GM23338 (cell line): ENCODE results near the gene SPX. TPM values are rescaled to one million over a fixed set of nuclear protein-coding genes. Genes with fewer than 3 reads are reported as not detected.
A peak's percentile ranks its signal among the peaks of the same experiment; 100 is the strongest.

ENCODE experiments used
- ATAC-seq: fragments of 200-7000 bp; cut with Tn5 transposase; 3 replicates; pipeline ENCODE4 v1.9.1; 2020
- DNase-seq: peaks from one replicate; pipeline ENCODE4 v3.0.0-alpha.2; 2015; ENCODE audit warnings: low spot score
- H2AFZ ChIP-seq: fragments of 200-600 bp; sonication (generic); 2 replicates; pipeline ENCODE4 v1.8.0; 2016; ENCODE audit warnings: antibody characterized with exemption, mild to moderate bottlenecking, moderate library complexity
- H3F3A ChIP-seq: fragments of 200-600 bp; sonication (generic); replicated peaks from 2 replicates; pipeline ENCODE4 v1.8.0; 2017; ENCODE audit warnings: antibody characterized with exemption, mixed run types, low read depth
- H3K27ac ChIP-seq: fragments of 200-600 bp; sonication (generic); 2 replicates; pipeline ENCODE4 v1.6.1; 2016; ENCODE audit warnings: low read depth
- H3K27me3 ChIP-seq: fragments of 200-600 bp; sonication (generic); 2 replicates; pipeline ENCODE4 v1.8.0; 2016; ENCODE audit warnings: mild to moderate bottlenecking, mixed run types, moderate library complexity; ENCODE audit not compliant: insufficient read depth
- H3K36me3 ChIP-seq: fragments of 200-600 bp; sonication (generic); 2 replicates; pipeline ENCODE4 v1.8.0; 2016; ENCODE audit warnings: mild to moderate bottlenecking; ENCODE audit not compliant: insufficient read depth
- H3K4me1 ChIP-seq: fragments of 200-600 bp; sonication (generic); 2 replicates; pipeline ENCODE4 v1.8.0; 2016; ENCODE audit warnings: mild to moderate bottlenecking, moderate library complexity; ENCODE audit not compliant: insufficient read depth
- H3K4me2 ChIP-seq: fragments of 200-600 bp; sonication (generic); 2 replicates; pipeline ENCODE4 v1.7.1; 2017; ENCODE audit warnings: mixed run types
- H3K4me3 ChIP-seq: fragments of 200-600 bp; sonication (generic); 2 replicates; pipeline ENCODE4 v1.6.1; 2016; ENCODE audit warnings: mixed run types
- H3K79me2 ChIP-seq: fragments of 200-600 bp; sonication (generic); replicated peaks from 2 replicates; pipeline ENCODE4 v1.8.0; 2017; ENCODE audit warnings: mild to moderate bottlenecking; ENCODE audit not compliant: insufficient read depth
- H3K9me2 ChIP-seq: fragments of 200-600 bp; sonication (generic); 2 replicates; pipeline ENCODE4 v1.8.0; 2017; ENCODE audit not compliant: insufficient read depth
- H4K20me1 ChIP-seq: fragments of 200-600 bp; sonication (generic); replicated peaks from 2 replicates; pipeline ENCODE4 v1.8.0; 2017; ENCODE audit warnings: mild to moderate bottlenecking; ENCODE audit not compliant: insufficient read depth
- H3K27ac Mint-ChIP-seq: 2 replicates; pipeline ENCODE4 v1.8.0; 2020; ENCODE audit warnings: inconsistent platforms, mild to moderate bottlenecking, moderate library complexity, mixed read lengths
- H3K27me3 Mint-ChIP-seq: 3 replicates; pipeline ENCODE4 v1.8.0; 2022; ENCODE audit warnings: low read depth, mild to moderate bottlenecking, moderate library complexity, mixed read lengths, inconsistent platforms; ENCODE audit not compliant: insufficient read depth, poor library complexity
- H3K36me3 Mint-ChIP-seq: 3 replicates; pipeline ENCODE4 v1.8.0; 2021; ENCODE audit warnings: low read depth, mild to moderate bottlenecking, inconsistent platforms, moderate library complexity, mixed read lengths
- H3K4me1 Mint-ChIP-seq: 3 replicates; pipeline ENCODE4 v1.8.0; 2020; ENCODE audit warnings: mild to moderate bottlenecking, inconsistent platforms, mixed read lengths
- H3K4me3 Mint-ChIP-seq: 3 replicates; pipeline ENCODE4 v1.8.0; 2021; ENCODE audit warnings: moderate library complexity, mild to moderate bottlenecking, inconsistent platforms, mixed read lengths
- H3K9me3 Mint-ChIP-seq: 3 replicates; pipeline ENCODE4 v1.8.0; 2020; ENCODE audit warnings: moderate library complexity, mild to moderate bottlenecking, inconsistent platforms, mixed read lengths
- CREB1 ChIP-seq: fragments of 250-450 bp; sonication (Bioruptor Pico); IDR thresholded peaks from 2 replicates; pipeline ENCODE4 v1.5.0; 2020; ENCODE audit warnings: low read depth, mild to moderate bottlenecking, moderate library complexity
- EZH2 ChIP-seq: fragments of 200-600 bp; sonication (generic); IDR thresholded peaks from one replicate; pipeline ENCODE4 v1.8.0; 2017; ENCODE audit warnings: antibody characterized with exemption, mild to moderate bottlenecking, low read depth; ENCODE audit not compliant: unreplicated experiment
- EZH2phosphoT487 ChIP-seq: fragments of 200-600 bp; sonication (generic); IDR thresholded peaks from one replicate; pipeline ENCODE4 v1.8.1; 2018; ENCODE audit warnings: antibody characterized with exemption; ENCODE audit not compliant: unreplicated experiment
- JUNB ChIP-seq: IDR thresholded peaks from one replicate; pipeline ENCODE4 v1.6.1; 2016; ENCODE audit warnings: antibody characterized with exemption; ENCODE audit not compliant: unreplicated experiment
- NANOG ChIP-seq: IDR thresholded peaks from 2 replicates; pipeline ENCODE4 v1.6.1; 2016; ENCODE audit warnings: antibody characterized with exemption, borderline replicate concordance
- POLR2AphosphoS5 ChIP-seq: IDR thresholded peaks from 2 replicates; pipeline ENCODE4 v1.6.1; 2016; ENCODE audit warnings: antibody characterized with exemption, low read depth
- STAT1 ChIP-seq: IDR thresholded peaks from one replicate; pipeline ENCODE4 v1.6.1; 2016; ENCODE audit warnings: antibody characterized with exemption; ENCODE audit not compliant: unreplicated experiment
- ZNF114 ChIP-seq: fragments of 250-450 bp; sonication (Bioruptor Pico); IDR thresholded peaks from 2 replicates; pipeline ENCODE4 v1.5.0; 2020; ENCODE audit warnings: mild to moderate bottlenecking, moderate library complexity
- ZNF331 ChIP-seq: fragments of 250-450 bp; sonication (Bioruptor Pico); IDR thresholded peaks from 2 replicates; pipeline ENCODE4 v1.5.0; 2020; ENCODE audit warnings: low read depth, mild to moderate bottlenecking, moderate library complexity
- polyA plus RNA-seq: library from polyadenylated mRNA; unstranded; fragments of >200 nt; fragmentation: Nextera tagmentation; extraction: Ambion mirVana; gene quantifications from 2 replicates; pipeline ENCODE4 v1.2.1, GENCODE V29; 2016
- total RNA-seq: library from RNA; depleted of rRNA; stranded (reverse); fragments of >200 nt; shearing (Covaris generic); gene quantifications from 2 replicates; pipeline ENCODE4 v1.2.3, GENCODE V29; 2014
- TF ChIP-seq, protein P1 (sequence below): IDR thresholded peaks from one replicate; pipeline ENCODE4 v1.6.1; 2018; ENCODE audit warnings: antibody characterized with exemption; ENCODE audit not compliant: unreplicated experiment
- TF ChIP-seq, protein P2 (sequence below): IDR thresholded peaks from 2 replicates; pipeline ENCODE4 v1.6.1; 2016; ENCODE audit warnings: antibody characterized with exemption
- TF ChIP-seq, protein P3 (sequence below): fragments of 250-450 bp; sonication (Bioruptor Pico); IDR thresholded peaks from 2 replicates; pipeline ENCODE4 v1.5.0; 2020; ENCODE audit warnings: mild to moderate bottlenecking, moderate library complexity
- TF ChIP-seq, protein P4 (sequence below), 2 experiments: fragments of 200-600 bp in 1 of 2; sonication (generic) in 1 of 2; conservative IDR thresholded peaks; 2 replicates each; pipeline versions ENCODE4 v1.5.1 to v1.6.1; 2016 to 2017; ENCODE audit warnings: antibody characterized with exemption in 2 of 2, low read depth in 2 of 2, mild to moderate bottlenecking in 2 of 2, moderate library complexity in 1 of 2

SPX gene
- total and polyA plus RNA-seq, 2 experiments from 2014 or later = 1.3 TPM

DNA sequence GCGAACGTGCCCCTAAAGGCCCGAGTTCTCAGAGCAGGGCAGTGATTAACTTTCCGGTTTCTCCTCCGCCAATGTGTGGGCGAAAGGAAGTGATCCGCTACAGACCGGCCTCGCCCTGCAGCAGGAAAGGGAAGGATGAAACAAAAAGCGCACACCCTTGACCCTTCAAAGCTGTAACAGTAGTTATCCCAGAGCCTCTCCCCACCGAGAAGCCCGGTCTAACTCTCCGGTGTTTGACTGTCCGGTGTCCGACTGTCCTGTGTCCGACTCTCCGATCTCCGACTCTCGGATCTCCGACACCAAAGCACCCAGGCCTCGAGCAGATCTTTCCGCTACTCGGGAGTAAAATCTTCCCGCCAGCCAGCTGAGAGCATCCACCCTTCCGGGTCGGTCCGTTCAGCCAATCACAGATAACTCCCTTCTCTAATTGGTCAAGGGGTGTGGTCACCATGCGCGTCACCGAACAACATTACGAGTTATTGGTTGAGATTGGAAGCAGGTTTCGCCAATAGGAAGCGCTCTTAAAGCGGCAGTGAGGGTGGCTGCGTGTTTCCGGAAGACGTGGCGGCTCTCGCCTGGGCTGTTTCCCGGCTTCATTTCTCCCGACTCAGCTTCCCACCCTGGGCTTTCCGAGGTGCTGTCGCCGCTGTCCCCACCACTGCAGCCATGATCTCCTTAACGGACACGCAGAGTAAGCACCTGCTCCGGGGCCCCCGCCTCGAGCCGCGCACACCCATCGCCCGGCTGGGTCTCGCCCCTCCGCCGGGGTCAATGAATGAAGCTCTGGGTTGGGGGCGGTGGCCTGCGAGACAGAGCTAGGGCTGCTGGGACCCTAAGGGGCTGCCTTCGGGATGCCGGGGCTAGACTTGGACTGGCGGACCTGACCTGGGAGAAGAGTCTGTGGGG lies 24.6 kb upstream of the SPX start, which contains the start of the genes GOLT1B and RECQL:
Gene GOLT1B (plus strand): TSS at position 532 of the 906 bp plus-strand sequence. CDS start 135 bp downstream, at position 667.
Gene RECQL (minus strand): TSS at position 378 of the 906 bp plus-strand sequence. CDS start 2,065 bp downstream, outside the sequence.
- peak within 1 kb of the TSS; percentile 73 for H3K4me3 ChIP-seq
- Mint-ChIP-seq H3K4me3 (no peak within 1 kb of the TSS), H3K27me3 (no peaks in the 10 kb centered on the region), H3K9me3 (no peaks in the 10 kb centered on the region), H3K36me3 (peaks cover 10% of the 10 kb centered on the region; the same call in 1 of the 3 replicates), H3K27ac (no peak within 1 kb of the TSS), H3K4me1 (peaks cover 6% of the 10 kb centered on the region; the same call in 2 of the 3 replicates)
- H3K79me2 ChIP-seq = peaks cover 60% of the 10 kb centered on the region
- H3K4me1 ChIP-seq = peaks cover 17% of the 10 kb centered on the region
- no peaks in the 10 kb centered on the region for H3K36me3 ChIP-seq
- TF ChIP-seq ZNF114 (no peak), CREB1 (CRISPR knock-in tag) (peak; percentile 89), EZH2 (no peak), EZH2phosphoT487 (no peak), POLR2AphosphoS5 (peak; percentile 59), ZNF331 (CRISPR knock-in tag) (no peak), NANOG (no peak), JUNB (no peak), STAT1 (no peak)
- TF ChIP-seq, protein P1, sequence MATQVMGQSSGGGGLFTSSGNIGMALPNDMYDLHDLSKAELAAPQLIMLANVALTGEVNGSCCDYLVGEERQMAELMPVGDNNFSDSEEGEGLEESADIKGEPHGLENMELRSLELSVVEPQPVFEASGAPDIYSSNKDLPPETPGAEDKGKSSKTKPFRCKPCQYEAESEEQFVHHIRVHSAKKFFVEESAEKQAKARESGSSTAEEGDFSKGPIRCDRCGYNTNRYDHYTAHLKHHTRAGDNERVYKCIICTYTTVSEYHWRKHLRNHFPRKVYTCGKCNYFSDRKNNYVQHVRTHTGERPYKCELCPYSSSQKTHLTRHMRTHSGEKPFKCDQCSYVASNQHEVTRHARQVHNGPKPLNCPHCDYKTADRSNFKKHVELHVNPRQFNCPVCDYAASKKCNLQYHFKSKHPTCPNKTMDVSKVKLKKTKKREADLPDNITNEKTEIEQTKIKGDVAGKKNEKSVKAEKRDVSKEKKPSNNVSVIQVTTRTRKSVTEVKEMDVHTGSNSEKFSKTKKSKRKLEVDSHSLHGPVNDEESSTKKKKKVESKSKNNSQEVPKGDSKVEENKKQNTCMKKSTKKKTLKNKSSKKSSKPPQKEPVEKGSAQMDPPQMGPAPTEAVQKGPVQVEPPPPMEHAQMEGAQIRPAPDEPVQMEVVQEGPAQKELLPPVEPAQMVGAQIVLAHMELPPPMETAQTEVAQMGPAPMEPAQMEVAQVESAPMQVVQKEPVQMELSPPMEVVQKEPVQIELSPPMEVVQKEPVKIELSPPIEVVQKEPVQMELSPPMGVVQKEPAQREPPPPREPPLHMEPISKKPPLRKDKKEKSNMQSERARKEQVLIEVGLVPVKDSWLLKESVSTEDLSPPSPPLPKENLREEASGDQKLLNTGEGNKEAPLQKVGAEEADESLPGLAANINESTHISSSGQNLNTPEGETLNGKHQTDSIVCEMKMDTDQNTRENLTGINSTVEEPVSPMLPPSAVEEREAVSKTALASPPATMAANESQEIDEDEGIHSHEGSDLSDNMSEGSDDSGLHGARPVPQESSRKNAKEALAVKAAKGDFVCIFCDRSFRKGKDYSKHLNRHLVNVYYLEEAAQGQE = no peak
- TF ChIP-seq, protein P2, sequence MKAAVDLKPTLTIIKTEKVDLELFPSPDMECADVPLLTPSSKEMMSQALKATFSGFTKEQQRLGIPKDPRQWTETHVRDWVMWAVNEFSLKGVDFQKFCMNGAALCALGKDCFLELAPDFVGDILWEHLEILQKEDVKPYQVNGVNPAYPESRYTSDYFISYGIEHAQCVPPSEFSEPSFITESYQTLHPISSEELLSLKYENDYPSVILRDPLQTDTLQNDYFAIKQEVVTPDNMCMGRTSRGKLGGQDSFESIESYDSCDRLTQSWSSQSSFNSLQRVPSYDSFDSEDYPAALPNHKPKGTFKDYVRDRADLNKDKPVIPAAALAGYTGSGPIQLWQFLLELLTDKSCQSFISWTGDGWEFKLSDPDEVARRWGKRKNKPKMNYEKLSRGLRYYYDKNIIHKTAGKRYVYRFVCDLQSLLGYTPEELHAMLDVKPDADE = peak; percentile 42
- TF ChIP-seq, protein P3, sequence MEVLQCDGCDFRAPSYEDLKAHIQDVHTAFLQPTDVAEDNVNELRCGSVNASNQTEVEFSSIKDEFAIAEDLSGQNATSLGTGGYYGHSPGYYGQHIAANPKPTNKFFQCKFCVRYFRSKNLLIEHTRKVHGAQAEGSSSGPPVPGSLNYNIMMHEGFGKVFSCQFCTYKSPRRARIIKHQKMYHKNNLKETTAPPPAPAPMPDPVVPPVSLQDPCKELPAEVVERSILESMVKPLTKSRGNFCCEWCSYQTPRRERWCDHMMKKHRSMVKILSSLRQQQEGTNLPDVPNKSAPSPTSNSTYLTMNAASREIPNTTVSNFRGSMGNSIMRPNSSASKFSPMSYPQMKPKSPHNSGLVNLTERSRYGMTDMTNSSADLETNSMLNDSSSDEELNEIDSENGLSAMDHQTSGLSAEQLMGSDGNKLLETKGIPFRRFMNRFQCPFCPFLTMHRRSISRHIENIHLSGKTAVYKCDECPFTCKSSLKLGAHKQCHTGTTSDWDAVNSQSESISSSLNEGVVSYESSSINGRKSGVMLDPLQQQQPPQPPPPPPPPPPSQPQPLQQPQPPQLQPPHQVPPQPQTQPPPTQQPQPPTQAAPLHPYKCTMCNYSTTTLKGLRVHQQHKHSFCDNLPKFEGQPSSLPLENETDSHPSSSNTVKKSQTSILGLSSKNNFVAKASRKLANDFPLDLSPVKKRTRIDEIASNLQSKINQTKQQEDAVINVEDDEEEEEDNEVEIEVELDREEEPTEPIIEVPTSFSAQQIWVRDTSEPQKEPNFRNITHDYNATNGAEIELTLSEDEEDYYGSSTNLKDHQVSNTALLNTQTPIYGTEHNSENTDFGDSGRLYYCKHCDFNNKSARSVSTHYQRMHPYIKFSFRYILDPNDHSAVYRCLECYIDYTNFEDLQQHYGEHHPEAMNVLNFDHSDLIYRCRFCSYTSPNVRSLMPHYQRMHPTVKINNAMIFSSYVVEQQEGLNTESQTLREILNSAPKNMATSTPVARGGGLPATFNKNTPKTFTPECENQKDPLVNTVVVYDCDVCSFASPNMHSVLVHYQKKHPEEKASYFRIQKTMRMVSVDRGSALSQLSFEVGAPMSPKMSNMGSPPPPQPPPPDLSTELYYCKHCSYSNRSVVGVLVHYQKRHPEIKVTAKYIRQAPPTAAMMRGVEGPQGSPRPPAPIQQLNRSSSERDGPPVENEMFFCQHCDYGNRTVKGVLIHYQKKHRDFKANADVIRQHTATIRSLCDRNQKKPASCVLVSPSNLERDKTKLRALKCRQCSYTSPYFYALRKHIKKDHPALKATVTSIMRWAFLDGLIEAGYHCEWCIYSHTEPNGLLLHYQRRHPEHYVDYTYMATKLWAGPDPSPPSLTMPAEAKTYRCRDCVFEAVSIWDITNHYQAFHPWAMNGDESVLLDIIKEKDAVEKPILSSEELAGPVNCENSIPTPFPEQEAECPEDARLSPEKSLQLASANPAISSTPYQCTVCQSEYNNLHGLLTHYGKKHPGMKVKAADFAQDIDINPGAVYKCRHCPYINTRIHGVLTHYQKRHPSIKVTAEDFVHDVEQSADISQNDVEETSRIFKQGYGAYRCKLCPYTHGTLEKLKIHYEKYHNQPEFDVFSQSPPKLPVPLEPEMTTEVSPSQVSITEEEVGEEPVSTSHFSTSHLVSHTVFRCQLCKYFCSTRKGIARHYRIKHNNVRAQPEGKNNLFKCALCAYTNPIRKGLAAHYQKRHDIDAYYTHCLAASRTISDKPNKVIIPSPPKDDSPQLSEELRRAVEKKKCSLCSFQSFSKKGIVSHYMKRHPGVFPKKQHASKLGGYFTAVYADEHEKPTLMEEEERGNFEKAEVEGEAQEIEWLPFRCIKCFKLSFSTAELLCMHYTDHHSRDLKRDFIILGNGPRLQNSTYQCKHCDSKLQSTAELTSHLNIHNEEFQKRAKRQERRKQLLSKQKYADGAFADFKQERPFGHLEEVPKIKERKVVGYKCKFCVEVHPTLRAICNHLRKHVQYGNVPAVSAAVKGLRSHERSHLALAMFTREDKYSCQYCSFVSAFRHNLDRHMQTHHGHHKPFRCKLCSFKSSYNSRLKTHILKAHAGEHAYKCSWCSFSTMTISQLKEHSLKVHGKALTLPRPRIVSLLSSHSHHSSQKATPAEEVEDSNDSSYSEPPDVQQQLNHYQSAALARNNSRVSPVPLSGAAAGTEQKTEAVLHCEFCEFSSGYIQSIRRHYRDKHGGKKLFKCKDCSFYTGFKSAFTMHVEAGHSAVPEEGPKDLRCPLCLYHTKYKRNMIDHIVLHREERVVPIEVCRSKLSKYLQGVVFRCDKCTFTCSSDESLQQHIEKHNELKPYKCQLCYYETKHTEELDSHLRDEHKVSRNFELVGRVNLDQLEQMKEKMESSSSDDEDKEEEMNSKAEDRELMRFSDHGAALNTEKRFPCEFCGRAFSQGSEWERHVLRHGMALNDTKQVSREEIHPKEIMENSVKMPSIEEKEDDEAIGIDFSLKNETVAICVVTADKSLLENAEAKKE (CRISPR knock-in tag) = no peak
- TF ChIP-seq, protein P4, sequence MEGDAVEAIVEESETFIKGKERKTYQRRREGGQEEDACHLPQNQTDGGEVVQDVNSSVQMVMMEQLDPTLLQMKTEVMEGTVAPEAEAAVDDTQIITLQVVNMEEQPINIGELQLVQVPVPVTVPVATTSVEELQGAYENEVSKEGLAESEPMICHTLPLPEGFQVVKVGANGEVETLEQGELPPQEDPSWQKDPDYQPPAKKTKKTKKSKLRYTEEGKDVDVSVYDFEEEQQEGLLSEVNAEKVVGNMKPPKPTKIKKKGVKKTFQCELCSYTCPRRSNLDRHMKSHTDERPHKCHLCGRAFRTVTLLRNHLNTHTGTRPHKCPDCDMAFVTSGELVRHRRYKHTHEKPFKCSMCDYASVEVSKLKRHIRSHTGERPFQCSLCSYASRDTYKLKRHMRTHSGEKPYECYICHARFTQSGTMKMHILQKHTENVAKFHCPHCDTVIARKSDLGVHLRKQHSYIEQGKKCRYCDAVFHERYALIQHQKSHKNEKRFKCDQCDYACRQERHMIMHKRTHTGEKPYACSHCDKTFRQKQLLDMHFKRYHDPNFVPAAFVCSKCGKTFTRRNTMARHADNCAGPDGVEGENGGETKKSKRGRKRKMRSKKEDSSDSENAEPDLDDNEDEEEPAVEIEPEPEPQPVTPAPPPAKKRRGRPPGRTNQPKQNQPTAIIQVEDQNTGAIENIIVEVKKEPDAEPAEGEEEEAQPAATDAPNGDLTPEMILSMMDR (conservative IDR thresholded peaks at IDR 0.05; ENCODE audit: low read depth in 2 of 2) = no peak
- peak within 1 kb of the TSS; percentile 57 for H2AFZ ChIP-seq
- H3F3A ChIP-seq = no peaks in the 10 kb centered on the region
- peak; percentile 98 for DNase-seq
- H3K27me3 ChIP-seq = no peaks in the 10 kb centered on the region
- 0 out of 2 replicates have a peak, but pooled peaks cover 14% of the 10 kb centered on the region for H4K20me1 ChIP-seq
- peak within 1 kb of the TSS; percentile 89 for H3K27ac ChIP-seq
- no peaks in the 10 kb centered on the region for H3K9me2 ChIP-seq
- peak; percentile 95 for ATAC-seq
- peak within 1 kb of the TSS; percentile 86 for H3K4me2 ChIP-seq
